ENCODE results near the gene COL16A1.

DNA sequence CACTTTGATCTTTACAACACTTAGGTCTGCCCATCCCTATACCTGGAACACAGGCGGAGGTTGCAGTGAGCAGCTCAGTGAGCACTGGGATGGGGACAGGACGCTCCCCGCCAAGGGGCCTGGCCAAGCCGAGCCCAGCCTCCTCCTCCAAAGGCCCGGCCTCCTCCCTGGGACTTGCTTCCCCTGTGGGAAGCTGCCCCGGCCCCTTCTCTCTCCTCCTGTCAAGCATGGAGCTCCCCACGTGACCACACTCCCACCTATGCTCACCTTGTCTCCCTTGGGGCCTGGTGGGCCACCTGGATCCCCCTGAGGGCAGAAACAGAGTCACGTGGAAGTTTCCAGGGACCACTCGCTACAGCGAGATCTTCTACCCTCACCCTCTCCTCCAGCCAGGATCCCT, 12.9 kb downstream of the COL16A1 start:
- TF ChIP-seq POLR2A (IDR thresholded peaks at IDR 0.05; ENCODE audit: low read depth, low read length): no peak
- TF ChIP-seq POLR2AphosphoS5 (IDR thresholded peaks at IDR 0.05; ENCODE audit: low read depth, low read length): no peak

All from GM12891 (cell line).